Inferior parietal cortex (tissue), 1 donor: Measurements from ENCODE around the gene NFE2.

Experiments
- DNase-seq: peaks from one replicate; pipeline ENCODE4 v3.0.0-alpha.2; 2016; ENCODE audit errors: extremely low spot score

NFE2 gene

DNA sequence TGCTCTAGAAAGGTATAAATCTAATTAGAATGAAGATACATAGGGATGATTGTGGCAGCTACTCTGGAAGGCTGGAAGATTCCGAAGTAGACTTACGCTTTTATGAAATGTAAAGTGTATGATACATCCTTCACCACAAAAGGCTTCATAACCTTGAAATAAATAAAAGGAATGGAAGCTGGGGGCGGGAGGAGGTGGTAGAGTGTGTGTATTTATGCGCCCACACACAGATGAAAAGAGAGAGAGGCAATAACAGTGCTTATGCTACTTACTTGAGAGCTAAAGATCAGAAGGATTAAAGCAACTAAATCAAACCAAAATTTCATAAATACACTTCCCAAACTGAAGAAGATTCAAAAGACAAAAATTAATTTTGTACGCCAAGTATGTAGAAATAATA is 51.3 kb downstream of the NFE2 start:
- DNase-seq, result no peak

DNA sequence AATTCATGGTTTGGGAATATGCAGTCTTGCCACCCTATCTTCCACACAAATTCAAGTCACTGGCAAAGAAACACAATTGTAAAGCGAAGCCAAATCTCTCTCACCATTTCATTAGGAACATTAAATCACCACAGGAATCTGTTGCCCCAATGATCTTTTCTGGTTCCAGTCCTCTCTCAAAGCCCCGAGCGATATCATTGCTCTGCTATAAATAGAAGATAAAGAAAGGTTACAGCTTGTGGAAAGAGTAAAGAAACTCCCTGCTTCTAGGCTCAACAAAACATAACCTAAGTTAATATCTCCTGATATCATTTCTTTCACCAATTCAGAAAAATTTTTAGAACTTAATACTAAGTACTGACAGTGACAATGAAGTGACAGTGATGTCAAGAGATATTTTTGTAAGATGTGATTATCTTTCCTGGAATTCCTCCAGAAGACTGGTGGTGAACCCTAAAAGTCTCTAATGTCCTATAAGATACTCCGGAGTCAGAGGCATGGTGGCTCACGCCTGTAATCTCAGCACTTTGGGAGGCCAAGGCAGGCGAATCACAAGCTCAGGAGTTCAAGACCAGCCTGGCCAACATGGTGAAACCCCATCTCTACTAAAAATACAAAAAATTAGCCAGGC is 54.7 kb downstream of the NFE2 start:
- DNase-seq, result no peak
